Measurements from ENCODE around the gene ARMC3. TPM values are rescaled to one million over a fixed set of nuclear protein-coding genes. Genes with fewer than 3 reads are reported as not detected.

The ARMC3 gene
- total RNA-seq, 1 donor from 2014 or later: not detected

GRCh38 chr10:23073527-23073926 is 145.7 kb downstream of the ARMC3 start:
- Mint-ChIP-seq H3K36me3 (ENCODE audit: unreplicated experiment) (no peaks in the 10 kb centered on the region), H3K4me3 (ENCODE audit: unreplicated experiment) (no peak overlapping the region), H3K9me3 (ENCODE audit: unreplicated experiment) (no peaks in the 10 kb centered on the region), H3K27me3 (ENCODE audit: unreplicated experiment) (no peaks in the 10 kb centered on the region), H3K27ac (ENCODE audit: unreplicated experiment) (no peak overlapping the region), H3K4me1 (ENCODE audit: low read depth, unreplicated experiment) (no peaks in the 10 kb centered on the region)
- DNase-seq: no peak
- no peak for TF ChIP-seq CTCF (IDR thresholded peaks at IDR 0.05; ENCODE audit: partially characterized antibody, unreplicated experiment)

GRCh38 chr10:23075672-23076071 is 147.8 kb downstream of the ARMC3 start:
- Mint-ChIP-seq H3K27ac (ENCODE audit: unreplicated experiment) (no peak overlapping the region), H3K4me3 (ENCODE audit: unreplicated experiment) (no peak overlapping the region), H3K9me3 (ENCODE audit: unreplicated experiment) (peaks cover 2% of the 10 kb centered on the region), H3K4me1 (ENCODE audit: low read depth, unreplicated experiment) (peaks cover 10% of the 10 kb centered on the region), H3K36me3 (ENCODE audit: unreplicated experiment) (no peaks in the 10 kb centered on the region), H3K27me3 (ENCODE audit: unreplicated experiment) (no peaks in the 10 kb centered on the region)
- TF ChIP-seq CTCF (IDR thresholded peaks at IDR 0.05; ENCODE audit: partially characterized antibody, unreplicated experiment): no peak
- DNase-seq: no peak

GRCh38 chr10:23078114-23078513 is 150.3 kb downstream of the ARMC3 start:
- DNase-seq: no peak
- no peak for TF ChIP-seq CTCF (IDR thresholded peaks at IDR 0.05; ENCODE audit: partially characterized antibody, unreplicated experiment)
- peaks cover 10% of the 10 kb centered on the region for H3K4me1 Mint-ChIP-seq (ENCODE audit: low read depth, unreplicated experiment)
- H3K36me3 Mint-ChIP-seq (ENCODE audit: unreplicated experiment): no peaks in the 10 kb centered on the region
- H3K4me3 Mint-ChIP-seq (ENCODE audit: unreplicated experiment): no peak overlapping the region
- no peak overlapping the region for H3K27ac Mint-ChIP-seq (ENCODE audit: unreplicated experiment)
- H3K9me3 Mint-ChIP-seq (ENCODE audit: unreplicated experiment): peaks cover 2% of the 10 kb centered on the region
- H3K27me3 Mint-ChIP-seq (ENCODE audit: unreplicated experiment): no peaks in the 10 kb centered on the region

- Mint-ChIP-seq H3K4me3 (ENCODE audit: unreplicated experiment) (peak overlapping the region; percentile 51), H3K27me3 (ENCODE audit: unreplicated experiment) (no peaks in the 10 kb centered on the region), H3K27ac (ENCODE audit: unreplicated experiment) (no peak overlapping the region), H3K9me3 (ENCODE audit: unreplicated experiment) (peaks cover 2% of the 10 kb centered on the region), H3K36me3 (ENCODE audit: unreplicated experiment) (no peaks in the 10 kb centered on the region), H3K4me1 (ENCODE audit: low read depth, unreplicated experiment) (peaks cover 10% of the 10 kb centered on the region)
- peak; percentile 37 for DNase-seq
- TF ChIP-seq CTCF (IDR thresholded peaks at IDR 0.05; ENCODE audit: partially characterized antibody, unreplicated experiment): no peak
Observed at GRCh38 chr10:23079700-23080099, 151.8 kb downstream of the ARMC3 start.

GRCh38 chr10:23080262-23080661 is 152.4 kb downstream of the ARMC3 start:
- no peak for TF ChIP-seq CTCF (IDR thresholded peaks at IDR 0.05; ENCODE audit: partially characterized antibody, unreplicated experiment)

More at GRCh38 chr10:23080262-23080661, 152.4 kb downstream of the ARMC3 start:
- H3K4me3 Mint-ChIP-seq (ENCODE audit: unreplicated experiment): no peak overlapping the region
- H3K9me3 Mint-ChIP-seq (ENCODE audit: unreplicated experiment): peaks cover 4% of the 10 kb centered on the region
- H3K36me3 Mint-ChIP-seq (ENCODE audit: unreplicated experiment): no peaks in the 10 kb centered on the region
- DNase-seq: no peak
- peaks cover 10% of the 10 kb centered on the region for H3K4me1 Mint-ChIP-seq (ENCODE audit: low read depth, unreplicated experiment)
- no peaks in the 10 kb centered on the region for H3K27me3 Mint-ChIP-seq (ENCODE audit: unreplicated experiment)
- no peak overlapping the region for H3K27ac Mint-ChIP-seq (ENCODE audit: unreplicated experiment)

All from glutamatergic neuron (in vitro differentiated cells).